Measurements from ENCODE around the gene KRTAP4-12.
"Not testable (repeated sequence)": the region's sequence is repeated elsewhere in the genome, so short reads cannot be mapped to it uniquely, and the experiment has no call there.

Gene KRTAP4-12

DNA sequence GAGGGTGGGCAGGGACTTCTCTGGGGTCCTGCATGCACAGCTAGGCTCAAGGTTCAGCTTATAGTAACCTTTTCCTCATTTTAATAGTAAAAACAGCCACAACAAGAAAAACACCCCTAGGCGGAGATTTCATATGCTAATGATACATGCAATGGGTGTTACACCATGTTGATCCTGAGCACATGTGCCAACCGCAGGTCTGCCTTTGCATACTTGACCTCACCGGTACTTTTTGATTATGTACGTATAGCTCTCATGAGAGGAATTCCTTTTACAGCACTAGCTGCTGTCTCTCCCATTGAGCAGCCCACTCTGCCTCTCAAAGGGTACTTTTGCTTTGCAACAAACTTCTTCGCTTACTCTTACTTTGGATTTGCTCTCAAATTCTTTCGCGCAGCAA lies 27.9 kb downstream of the KRTAP4-12 start:
- DNase-seq (ENCODE audit: low read depth, low spot score) = no peak

DNA sequence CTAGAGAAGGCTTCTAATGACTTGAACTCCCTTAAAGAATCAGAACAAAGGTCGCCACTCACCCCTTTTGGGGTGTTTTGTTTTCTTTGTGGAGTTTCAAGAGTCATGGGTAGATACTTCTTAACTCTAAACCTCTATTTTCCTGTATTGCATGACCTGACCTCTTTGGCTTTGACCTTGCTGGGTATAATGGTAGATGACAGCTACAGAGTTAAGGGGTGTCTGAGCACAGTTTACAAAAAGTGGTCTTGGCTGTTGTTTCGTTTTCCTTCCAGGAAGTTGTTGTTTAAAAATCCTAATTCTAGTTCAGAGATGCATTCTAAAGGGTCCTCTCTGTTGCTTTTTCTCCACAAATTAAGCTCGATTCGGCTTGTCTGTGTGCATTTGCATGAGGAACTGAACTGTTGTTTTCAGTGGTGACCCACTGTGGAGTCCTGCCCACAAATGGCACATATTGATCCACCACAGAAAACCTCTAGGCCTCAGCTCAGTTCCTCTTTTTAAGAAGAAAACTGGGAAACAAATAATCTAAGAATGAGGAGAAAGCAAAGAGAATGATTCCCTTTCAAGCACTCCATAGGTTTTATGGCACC lies 35.1 kb downstream of the KRTAP4-12 start:
- DNase-seq (ENCODE audit: low read depth, low spot score) = not testable (repeated sequence)

DNA sequence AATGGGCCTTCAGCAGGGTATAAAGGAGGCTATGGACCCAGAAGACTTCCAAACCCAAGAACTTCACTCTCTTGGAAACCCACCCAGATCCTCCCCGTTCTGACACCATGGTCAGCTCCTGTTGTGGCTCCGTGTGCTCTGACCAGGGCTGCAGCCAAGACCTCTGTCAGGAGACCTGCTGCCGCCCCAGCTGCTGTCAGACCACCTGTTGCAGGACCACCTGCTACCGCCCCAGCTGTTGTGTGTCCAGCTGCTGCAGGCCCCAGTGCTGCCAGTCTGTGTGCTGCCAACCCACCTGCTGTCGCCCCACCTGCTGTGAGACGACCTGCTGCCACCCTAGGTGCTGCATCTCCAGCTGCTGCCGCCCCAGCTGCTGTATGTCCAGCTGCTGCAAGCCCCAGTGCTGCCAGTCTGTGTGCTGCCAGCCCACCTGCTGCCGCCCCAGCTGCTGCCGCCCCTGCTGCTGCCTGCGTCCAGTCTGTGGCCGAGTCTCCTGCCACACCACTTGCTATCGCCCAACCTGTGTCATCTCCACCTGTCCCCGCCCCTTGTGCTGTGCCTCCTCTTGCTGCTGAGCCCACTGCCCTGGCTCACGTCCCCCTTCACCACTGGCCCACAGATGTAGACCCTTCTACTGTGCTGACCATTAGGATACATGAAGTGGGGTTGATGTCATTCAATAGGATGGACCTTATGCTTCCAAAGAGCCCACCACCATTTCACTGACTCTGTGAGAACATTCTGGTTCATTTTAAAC lies 39.7 kb downstream of the KRTAP4-12 start, which contains the start of gene KRTAP4-7:
Gene KRTAP4-7, plus strand, starts transcription at position 51 of the 757 bp plus-strand sequence. Its CDS starts 57 bp downstream, at position 108.
- DNase-seq (ENCODE audit: low read depth, low spot score) = not testable (repeated sequence)

DNA sequence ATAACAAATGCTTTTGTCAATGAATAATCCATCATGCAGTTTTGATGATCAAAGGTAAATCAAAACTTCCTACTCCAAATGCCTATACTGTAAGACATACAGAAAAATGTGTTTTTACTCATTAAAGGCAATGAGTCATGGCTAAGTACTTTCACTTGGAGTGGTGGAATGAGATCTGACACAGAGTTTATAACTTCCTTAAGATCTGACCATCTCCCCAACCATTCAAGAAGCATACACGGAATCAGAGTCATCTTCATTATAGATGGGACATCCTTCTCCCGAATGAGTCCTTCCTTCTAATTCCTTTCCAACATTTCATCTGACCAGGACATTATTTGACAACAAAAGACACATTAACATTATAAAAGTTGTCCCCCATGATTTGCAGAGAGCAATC lies 40.6 kb downstream of the KRTAP4-12 start:
- DNase-seq (ENCODE audit: low read depth, low spot score) = not testable (repeated sequence)

DNA sequence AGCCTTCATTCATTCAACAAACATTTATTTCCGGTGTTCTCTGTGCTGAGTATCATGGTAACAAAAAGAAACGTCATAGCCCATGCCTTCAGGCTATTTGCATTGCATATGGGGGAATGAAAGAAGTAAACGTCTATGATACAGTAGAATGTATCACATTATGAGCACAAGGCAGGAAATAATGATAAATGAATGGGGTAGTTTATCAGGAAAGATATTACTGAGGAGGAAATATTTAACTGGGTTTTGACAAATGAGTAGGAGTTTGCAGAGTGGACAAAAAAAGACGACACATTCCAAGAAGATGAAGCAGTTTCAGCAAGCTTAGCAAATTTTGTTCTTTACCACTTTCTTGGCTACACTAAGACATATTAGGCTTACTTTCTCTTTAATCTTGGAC lies 41.4 kb downstream of the KRTAP4-12 start:
- DNase-seq (ENCODE audit: low read depth, low spot score) = no peak

DNA sequence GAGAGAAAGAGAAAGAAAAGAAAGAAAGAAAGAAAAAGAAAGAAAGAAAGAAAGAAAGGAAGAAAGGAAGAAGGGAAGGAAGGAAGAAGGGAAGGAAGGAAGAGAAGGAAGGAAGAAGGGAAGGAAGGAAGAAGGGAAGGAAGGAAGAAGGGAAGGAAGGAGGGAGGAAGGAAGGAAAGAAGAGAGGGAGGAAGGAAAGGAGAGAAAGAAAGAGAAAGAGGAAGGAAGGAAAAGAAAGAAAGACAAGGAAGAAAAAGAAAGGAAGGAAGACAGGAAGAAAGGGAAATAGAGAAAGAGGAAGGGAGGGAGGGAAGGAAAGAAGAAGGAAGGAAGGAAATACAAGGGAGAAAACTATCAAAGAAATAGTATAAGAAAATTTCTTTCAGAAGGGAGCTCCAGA lies 47.2 kb downstream of the KRTAP4-12 start:
- DNase-seq (ENCODE audit: low read depth, low spot score) = no peak

DNA sequence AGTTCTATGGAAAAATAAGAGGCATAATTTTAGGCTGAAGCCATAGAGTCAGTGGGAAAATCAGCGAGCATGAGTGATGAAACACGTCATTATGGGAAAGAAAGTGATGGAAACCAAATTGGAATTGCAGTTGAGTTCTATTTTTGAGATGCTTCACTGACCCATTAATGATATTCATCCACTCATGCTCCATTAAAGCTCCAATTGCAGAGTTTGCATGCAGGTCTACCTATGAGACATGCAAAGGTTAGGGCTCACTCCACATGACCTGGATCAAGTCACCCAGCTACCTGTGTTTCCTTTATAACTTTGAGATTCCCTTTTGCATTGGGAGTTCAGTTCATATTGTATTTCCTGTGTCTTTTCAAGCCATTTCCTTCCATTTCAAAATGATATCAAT lies 50.3 kb downstream of the KRTAP4-12 start:
- DNase-seq (ENCODE audit: low read depth, low spot score) = no peak

Measured in smooth muscle cell of the brain vasculature (primary cell).